Measurements from ENCODE around the gene MBP.

The MBP gene

GRCh38 chr18:77151033-77151771 is 18.6 kb upstream of the MBP start:
- DNase-seq (ENCODE audit: low read depth) = no peak

GRCh38 chr18:77150588-77150987 is 18.0 kb upstream of the MBP start:
- DNase-seq (ENCODE audit: low read depth) = no peak

- no peak for DNase-seq (ENCODE audit: low read depth)
These were observed 15.7 kb upstream of the MBP start for GRCh38 chr18:77148289-77148688.

- no peak for DNase-seq (ENCODE audit: low read depth)
These were observed 14.9 kb upstream of the MBP start for GRCh38 chr18:77147418-77147852.

GRCh38 chr18:77146249-77147080 is 13.9 kb upstream of the MBP start:
- DNase-seq (ENCODE audit: low read depth) = no peak

- DNase-seq (ENCODE audit: low read depth) = no peak
These were observed 12.8 kb upstream of the MBP start for GRCh38 chr18:77145364-77145901.

- no peak for DNase-seq (ENCODE audit: low read depth)
These were observed 12.0 kb upstream of the MBP start for GRCh38 chr18:77144451-77145118.

GRCh38 chr18:77144046-77144445 is 11.5 kb upstream of the MBP start:
- no peak for DNase-seq (ENCODE audit: low read depth)

GRCh38 chr18:77143196-77143595 is 10.6 kb upstream of the MBP start:
- DNase-seq (ENCODE audit: low read depth) = no peak

- DNase-seq (ENCODE audit: low read depth) = no peak
These were observed 9.0 kb upstream of the MBP start for GRCh38 chr18:77141401-77142118.

GRCh38 chr18:77140439-77141109 is 8.0 kb upstream of the MBP start:
- peak; percentile 38 for DNase-seq (ENCODE audit: low read depth)

- no peak for DNase-seq (ENCODE audit: low read depth)
These were observed 7.4 kb upstream of the MBP start for GRCh38 chr18:77140030-77140429.

- no peak for DNase-seq (ENCODE audit: low read depth)
These were observed 7.0 kb upstream of the MBP start for GRCh38 chr18:77139619-77140018.

GRCh38 chr18:77138270-77138669 is 5.7 kb upstream of the MBP start:
- no peak for DNase-seq (ENCODE audit: low read depth)

GRCh38 chr18:77137851-77138250 is 5.3 kb upstream of the MBP start:
- DNase-seq (ENCODE audit: low read depth) = no peak

GRCh38 chr18:77136871-77137665 is 4.5 kb upstream of the MBP start:
- no peak for DNase-seq (ENCODE audit: low read depth)

- no peak for DNase-seq (ENCODE audit: low read depth)
These were observed 3.6 kb upstream of the MBP start for GRCh38 chr18:77136076-77136718.

GRCh38 chr18:77135339-77136075 is 2.9 kb upstream of the MBP start:
- no peak for DNase-seq (ENCODE audit: low read depth)

- DNase-seq (ENCODE audit: low read depth) = no peak
These were observed 2.0 kb upstream of the MBP start for GRCh38 chr18:77134611-77135010.

Measured in activated T-helper 1 cell treated with Interleukin-2 at 50 U/mL for 16 hours (primary cell).